ENCODE data around the gene GPAM.

- TF ChIP-seq CTCF (IDR thresholded peaks at IDR 0.05) (no peak), POLR2A (IDR thresholded peaks at IDR 0.05) (no peak)
Observed at GRCh38 chr10:112217386-112218035, 33.9 kb upstream of the GPAM start.
